ENCODE results near the gene ZNRF2.

ZNRF2 gene

GRCh38 chr7:30365621-30366020 lies 81.2 kb downstream of the ZNRF2 start:
- no peak overlapping the region for H3K4me3 ChIP-seq (ENCODE audit: low read depth, low read length)
- TF ChIP-seq CTCF (IDR thresholded peaks at IDR 0.05; ENCODE audit: low read depth, low read length, missing control alignments), result no peak
- DNase-seq (ENCODE audit: low read depth), result no peak

- DNase-seq (ENCODE audit: low read depth), result no peak
- no peak for TF ChIP-seq CTCF (IDR thresholded peaks at IDR 0.05; ENCODE audit: low read depth, low read length, missing control alignments)
Measured at GRCh38 chr7:30366606-30367005, 82.2 kb downstream of the ZNRF2 start.

GRCh38 chr7:30367561-30367960 lies 83.2 kb downstream of the ZNRF2 start:
- no peak for DNase-seq (ENCODE audit: low read depth)
- TF ChIP-seq CTCF (IDR thresholded peaks at IDR 0.05; ENCODE audit: low read depth, low read length, missing control alignments), result no peak
- H3K4me3 ChIP-seq (ENCODE audit: low read depth, low read length), result no peak overlapping the region

More at GRCh38 chr7:30366606-30367005, 82.2 kb downstream of the ZNRF2 start:
- no peak overlapping the region for H3K4me3 ChIP-seq (ENCODE audit: low read depth, low read length)

- no peak for TF ChIP-seq CTCF (IDR thresholded peaks at IDR 0.05; ENCODE audit: low read depth, low read length, missing control alignments)
- no peak overlapping the region for H3K4me3 ChIP-seq (ENCODE audit: low read depth, low read length)
- no peak for DNase-seq (ENCODE audit: low read depth)
Measured at GRCh38 chr7:30369879-30370278, 85.5 kb downstream of the ZNRF2 start.

- no peak overlapping the region for H3K4me3 ChIP-seq (ENCODE audit: low read depth, low read length)
- no peak for DNase-seq (ENCODE audit: low read depth)
- TF ChIP-seq CTCF (IDR thresholded peaks at IDR 0.05; ENCODE audit: low read depth, low read length, missing control alignments), result no peak
Measured at GRCh38 chr7:30371321-30371720, 86.9 kb downstream of the ZNRF2 start.

GRCh38 chr7:30378275-30378674 lies 93.9 kb downstream of the ZNRF2 start:
- DNase-seq (ENCODE audit: low read depth), result no peak
- TF ChIP-seq CTCF (IDR thresholded peaks at IDR 0.05; ENCODE audit: low read depth, low read length, missing control alignments), result no peak
- no peak overlapping the region for H3K4me3 ChIP-seq (ENCODE audit: low read depth, low read length)

- DNase-seq (ENCODE audit: low read depth), result no peak
- no peak for TF ChIP-seq CTCF (IDR thresholded peaks at IDR 0.05; ENCODE audit: low read depth, low read length, missing control alignments)
- no peak overlapping the region for H3K4me3 ChIP-seq (ENCODE audit: low read depth, low read length)
Measured at GRCh38 chr7:30379131-30379530, 94.7 kb downstream of the ZNRF2 start.

All from GM12864 (cell line).